ENCODE data around the gene PSTPIP1. TPM values are rescaled to one million over a fixed set of nuclear protein-coding genes. Genes with fewer than 3 reads are reported as not detected.

Gene PSTPIP1
- total RNA-seq, 4 donors from 2014 or later = 2.9 to 8.9 (median 4.0) TPM

GRCh38 chr15:77024273-77025082, 29.6 kb downstream of the PSTPIP1 start:
- intact Hi-C loops (cut with DNase I; ENCODE audit: low total_unique reads) = loop anchor here (2.0 kb wide), 1 partner anchor 518 kb away; no protein-coding TSS in a partner anchor
- TF ChIP-seq CTCF (IDR thresholded peaks at IDR 0.05) = peak in 1 of 3 donors; percentile 55
- no peak for TF ChIP-seq POLR2A (IDR thresholded peaks at IDR 0.05)
- WGBS, 2 donors = 37 to 39% methylated on average over 14 to 16 of the region's 17 CpGs

GRCh38 chr15:77025083-77025901, 30.4 kb downstream of the PSTPIP1 start:
- no peak overlapping the region for H3K4me3 ChIP-seq (ENCODE audit: low read depth, poor library complexity, severe bottlenecking)
- DNase-seq (ENCODE audit: low spot score in 2 of 2) = peak in 1 of 2 donors; percentile 70
- WGBS, 2 donors = 93 to 94% methylated on average over 15 of the region's 15 CpGs
- intact Hi-C loops (cut with DNase I; ENCODE audit: low total_unique reads) = loop anchor here (2.0 kb wide), 1 partner anchor 518 kb away; no protein-coding TSS in a partner anchor
- no peak for TF ChIP-seq POLR2A (IDR thresholded peaks at IDR 0.05)
- no peak for TF ChIP-seq CTCF (IDR thresholded peaks at IDR 0.05)

More at GRCh38 chr15:77024273-77025082, 29.6 kb downstream of the PSTPIP1 start:
- no peak overlapping the region for H3K4me3 ChIP-seq (ENCODE audit: low read depth, poor library complexity, severe bottlenecking)
- peak; percentile 45 to 74 for DNase-seq (ENCODE audit: low spot score in 2 of 2)

- intact Hi-C loops (cut with DNase I; ENCODE audit: low total_unique reads) = loop anchor here (2.0 kb wide), 1 partner anchor 517 kb away; no protein-coding TSS in a partner anchor
- WGBS, 2 donors = 79 to 89% methylated on average over 4 of the region's 4 CpGs
- peak in 1 of 2 donors; percentile 58 for DNase-seq (ENCODE audit: low spot score in 2 of 2)
- H3K4me3 ChIP-seq (ENCODE audit: low read depth, poor library complexity, severe bottlenecking) = no peak overlapping the region
- TF ChIP-seq POLR2A (IDR thresholded peaks at IDR 0.05) (no peak), CTCF (IDR thresholded peaks at IDR 0.05) (no peak)
Observed at GRCh38 chr15:77025941-77026411, 31.1 kb downstream of the PSTPIP1 start.

- 73 to 83% methylated on average over 11 to 12 of the region's 12 CpGs for WGBS, 2 donors
- intact Hi-C loops (cut with DNase I; ENCODE audit: low total_unique reads) = no loop called here
- H3K4me3 ChIP-seq (ENCODE audit: low read depth, poor library complexity, severe bottlenecking) = no peak overlapping the region
- peak in 1 of 2 donors; percentile 69 for DNase-seq (ENCODE audit: low spot score in 2 of 2)
- no peak for TF ChIP-seq POLR2A (IDR thresholded peaks at IDR 0.05)
Observed at GRCh38 chr15:77026501-77027110, 31.7 kb downstream of the PSTPIP1 start.

- peak in 1 of 2 donors; percentile 64 for DNase-seq (ENCODE audit: low spot score in 2 of 2)
- TF ChIP-seq CTCF (IDR thresholded peaks at IDR 0.05) = no peak
- no peak for TF ChIP-seq POLR2A (IDR thresholded peaks at IDR 0.05)
- intact Hi-C loops (cut with DNase I; ENCODE audit: low total_unique reads) = no loop called here
- 76 to 79% methylated on average over 12 of the region's 12 CpGs for WGBS, 2 donors
- H3K4me3 ChIP-seq (ENCODE audit: low read depth, poor library complexity, severe bottlenecking) = no peak overlapping the region
Observed at GRCh38 chr15:77027111-77027696, 32.3 kb downstream of the PSTPIP1 start.

All from lower leg skin (tissue), 4 donors.